A673 (cell line): Measurements from ENCODE around the gene EXOC3.

Source experiments
- CTCF ChIP-seq: fragments of 300-800, 200-600 bp; sonication (generic); conservative IDR thresholded peaks from 2 replicates; pipeline ENCODE4 v1.5.1; 2017; ENCODE audit warnings: low read depth, mild to moderate bottlenecking, antibody characterized with exemption, low read length, moderate library complexity, mixed read lengths
- EZH2 ChIP-seq: fragments of 200-600 bp; sonication (generic); IDR thresholded peaks from 2 replicates; pipeline ENCODE4 v1.6.1; 2017; ENCODE audit warnings: borderline replicate concordance, low read depth, mild to moderate bottlenecking, mixed read lengths, antibody characterized with exemption, low read length; ENCODE audit not compliant: poor library complexity, severe bottlenecking

- TF ChIP-seq CTCF (no peak), EZH2 (no peak)
Observed at GRCh38 chr5:454936-455335, 12.0 kb downstream of the EXOC3 start.
